K562 (cell line): ENCODE data around the gene TMEM127. TPM values are rescaled to one million over a fixed set of nuclear protein-coding genes. Genes with fewer than 3 reads are reported as not detected.

Experiments
- ATF2 ChIP-seq: sonication (generic); formaldehyde crosslinking; IDR thresholded peaks from 2 replicates; pipeline ENCODE4 v1.8.1; 2022; ENCODE audit warnings: missing genetic modification reagents
- FOSL1 ChIP-seq: fragments of 200-800 bp; sonication (Bioruptor generic); conservative IDR thresholded peaks from 2 replicates; pipeline ENCODE4 v1.6.1; 2016; ENCODE audit warnings: missing genetic modification characterization, missing compliant biosample characterization
- NCOR1 ChIP-seq: fragments of 450-650 bp; IDR thresholded peaks from 2 replicates; pipeline ENCODE4 v1.6.1; 2016; ENCODE audit warnings: mild to moderate bottlenecking, moderate library complexity
- SAFB2 ChIP-seq: fragments of 200-400 bp; formaldehyde crosslinking; IDR thresholded peaks from 2 replicates; pipeline ENCODE4 v1.6.1; 2018; ENCODE audit warnings: borderline replicate concordance, low read length, low read depth, moderate library complexity; ENCODE audit not compliant: severe bottlenecking
- THAP7 ChIP-seq: fragments of 250-450 bp; sonication (Bioruptor Pico); IDR thresholded peaks from 2 replicates; pipeline ENCODE4 v1.5.0; 2021
- TRIM25 ChIP-seq: fragments of 450-650 bp; IDR thresholded peaks from 2 replicates; pipeline ENCODE4 v1.7.0; 2016; ENCODE audit warnings: borderline replicate concordance
- ZNF263 ChIP-seq: sonication (generic); formaldehyde crosslinking; IDR thresholded peaks from 2 replicates; pipeline ENCODE4 v1.8.0; 2022; ENCODE audit warnings: mild to moderate bottlenecking, missing genetic modification reagents, borderline replicate concordance
- ZNF408 ChIP-seq: fragments of 250-450 bp; sonication (Bioruptor Pico); IDR thresholded peaks from 2 replicates; pipeline ENCODE4 v1.4.0; 2020; ENCODE audit warnings: low read depth, mild to moderate bottlenecking, moderate library complexity
- polyA plus RNA-seq, 8 experiments: library from polyadenylated mRNA; depleted of rRNA in 4 of 8; stranded (reverse) in 5 of 8; unstranded in 3 of 8; fragments of >200 nt; fragmentation: Nextera tagmentation in 2 of 8; fragmentation: Illumina TruSeq in 1 of 8; extraction: Ambion mirVana in 2 of 8; extraction: Trizol in 1 of 8; gene quantifications; 2 replicates each; pipeline versions ENCODE4 v1.2.1 to v1.2.3, GENCODE V29; 2011 to 2014; ENCODE audit warnings: inconsistent platforms in 1 of 8, missing spikeins in 1 of 8
- total RNA-seq, 7 experiments: library from RNA; depleted of rRNA in 6 of 7; stranded (reverse); fragments of >200 nt in 6 of 7; fragmentation: Illumina TruSeq in 2 of 7; extraction: Trizol in 2 of 7; gene quantifications; 2 replicates each; pipeline versions ENCODE4 v1.2.1 to v1.2.3, GENCODE V29; 2011 to 2021; ENCODE audit warnings: low replicate concordance in 1 of 7

The TMEM127 gene
- total and polyA plus RNA-seq, 9 of the 15 experiments (the other 6 are each of a cell fraction or from before 2014, with no cell fraction given), result 1.7 to 20.0 (median 9.9) TPM

- TF ChIP-seq SAFB2 (no peak), ZNF408 (CRISPR knock-in tag) (no peak), THAP7 (no peak), FOSL1 (peak; percentile 8; the same call in 1 of the 2 replicates), NCOR1 (no peak), ATF2 (CRISPR knock-in tag) (no peak), TRIM25 (no peak), ZNF263 (CRISPR knock-in tag) (no peak)
These were observed 40.1 kb upstream of the TMEM127 start (continued) for GRCh38 chr2:96305979-96306308.
